Measurements from ENCODE around the gene C1RL.

Gene C1RL

GRCh38 chr12:7091660-7092228 lies 17.3 kb downstream of the C1RL start:
- no peak for DNase-seq

- DNase-seq, result no peak
Measured at GRCh38 chr12:7091171-7091570, 17.8 kb downstream of the C1RL start.

DNA sequence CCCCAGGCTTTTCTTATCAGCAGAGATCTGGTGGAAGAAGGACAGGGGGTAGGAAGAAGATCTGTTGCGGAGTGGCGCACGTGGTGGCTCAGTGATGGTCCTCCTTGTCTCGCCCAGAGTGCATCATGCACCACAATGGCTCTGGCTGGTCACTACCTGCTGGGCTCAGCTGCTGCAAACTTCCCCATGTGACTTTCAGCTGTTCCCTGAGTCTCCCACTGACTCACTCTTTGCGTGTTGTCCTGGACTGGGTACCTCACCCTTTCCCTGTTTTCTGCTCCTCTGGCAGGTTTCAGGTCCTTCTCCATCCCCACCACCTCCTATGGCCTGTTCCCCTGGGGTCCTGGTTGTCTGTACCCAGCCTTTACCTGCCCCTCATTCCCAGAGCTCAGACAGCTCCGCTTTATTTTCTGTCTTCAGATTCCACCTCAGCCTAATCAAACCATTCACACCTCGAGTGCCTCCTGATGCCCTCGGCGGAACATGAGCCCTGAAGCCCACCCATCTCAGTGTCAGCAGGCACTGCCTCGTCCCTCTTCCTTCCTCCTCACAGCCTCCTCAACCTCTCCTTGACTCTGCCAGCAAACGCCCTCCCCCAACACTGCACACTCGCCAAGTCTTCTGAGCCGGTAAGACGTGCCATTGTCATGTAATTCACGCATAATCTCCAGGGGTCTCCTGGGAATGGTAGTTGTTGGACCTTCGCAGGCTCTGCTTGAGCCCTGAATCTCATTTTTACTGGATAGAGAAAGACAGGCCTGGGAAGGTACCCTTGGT lies 18.6 kb downstream of the C1RL start:
- DNase-seq, result no peak

DNA sequence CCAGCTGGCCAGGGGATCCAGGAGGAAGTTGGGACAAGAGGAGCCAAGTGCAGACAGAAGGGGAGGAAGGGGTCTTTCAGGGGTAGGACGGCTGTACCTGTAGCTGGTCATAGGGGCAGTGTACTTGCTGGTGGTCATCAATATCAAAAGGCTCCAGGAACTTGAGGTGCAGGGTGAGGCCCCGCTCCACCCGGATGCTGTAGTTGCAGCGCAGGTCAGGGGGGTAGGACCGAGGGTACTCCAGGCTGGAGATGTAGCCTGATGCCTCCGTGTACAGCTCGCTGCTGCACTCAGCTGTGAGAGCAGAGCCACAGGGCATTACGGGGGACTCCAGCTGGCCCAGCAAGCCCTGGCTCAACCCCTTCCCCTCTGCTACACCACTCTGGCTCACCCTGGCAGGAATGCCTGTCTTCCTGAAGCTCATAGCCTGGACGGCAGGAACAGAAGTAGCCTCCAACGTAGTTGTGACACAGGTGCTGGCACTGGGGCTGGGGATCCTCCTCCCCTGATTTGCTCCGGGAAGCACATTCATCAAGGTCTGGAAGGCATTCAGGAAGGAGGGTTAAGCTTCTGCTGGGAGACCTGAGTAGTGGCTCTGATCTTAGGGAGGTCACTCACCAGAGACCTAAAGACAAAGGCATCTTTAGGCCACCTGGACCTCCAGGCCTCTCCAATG lies 19.7 kb downstream of the C1RL start:
- no peak for DNase-seq

- DNase-seq, result no peak
Measured at GRCh38 chr12:7083125-7083524, 25.9 kb downstream of the C1RL start.

GRCh38 chr12:7081037-7081436 lies 28.0 kb downstream of the C1RL start:
- DNase-seq, result no peak

DNA sequence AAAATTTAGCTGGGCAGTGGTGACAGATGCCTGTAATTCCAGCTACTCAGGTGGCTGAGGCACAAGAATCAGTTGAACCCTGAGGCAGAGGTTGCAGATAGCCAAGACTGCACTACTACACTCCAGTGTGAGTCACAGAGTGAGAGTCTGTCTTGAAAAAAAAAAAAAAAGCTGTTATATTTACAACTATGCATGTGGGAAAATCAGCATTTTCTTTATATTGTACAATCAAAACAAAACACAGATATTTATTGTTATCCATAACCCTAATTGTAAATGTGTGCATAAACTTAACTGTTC lies 29.2 kb downstream of the C1RL start:
- no peak for DNase-seq

GRCh38 chr12:7078163-7078562 lies 30.9 kb downstream of the C1RL start:
- DNase-seq, result no peak

GRCh38 chr12:7076493-7076892 lies 32.5 kb downstream of the C1RL start:
- no peak for DNase-seq

DNA sequence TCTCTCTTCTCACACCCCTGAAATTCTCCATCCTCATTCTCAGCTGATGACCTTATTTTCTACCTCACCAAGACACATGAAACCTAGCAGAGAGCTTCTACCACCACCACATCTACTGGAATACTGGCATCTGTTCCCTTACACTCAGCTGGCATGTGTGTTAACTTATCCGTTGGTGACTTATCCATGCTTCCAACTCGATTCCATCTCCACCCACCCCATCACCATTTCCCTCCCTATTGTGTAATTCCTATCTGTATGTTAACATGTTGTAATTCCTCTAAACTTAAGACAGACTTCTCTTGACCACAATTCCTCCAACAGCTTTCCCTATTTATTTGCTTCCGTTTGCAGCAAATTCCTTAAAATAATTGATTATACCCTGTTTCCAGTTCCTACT lies 33.1 kb downstream of the C1RL start:
- DNase-seq, result no peak

DNA sequence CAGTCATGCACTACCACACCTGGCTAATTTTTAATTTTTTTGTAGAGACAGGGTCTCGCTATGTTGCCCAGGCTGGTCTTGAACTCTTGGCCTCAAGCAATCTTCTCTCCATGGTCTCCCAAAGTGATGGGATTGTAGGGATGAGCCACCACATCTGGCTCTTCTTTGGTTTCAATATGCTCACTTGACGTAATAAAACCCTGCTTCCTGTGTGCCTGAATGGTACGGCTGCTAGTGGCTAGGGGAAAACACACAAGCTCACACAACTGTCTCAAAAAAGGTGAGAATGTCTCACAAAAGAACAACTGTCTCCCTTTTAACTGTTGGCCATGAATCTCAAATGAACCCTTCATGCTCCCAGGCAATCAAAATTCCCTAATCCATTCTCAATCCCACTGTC lies 33.5 kb downstream of the C1RL start:
- no peak for DNase-seq

DNA sequence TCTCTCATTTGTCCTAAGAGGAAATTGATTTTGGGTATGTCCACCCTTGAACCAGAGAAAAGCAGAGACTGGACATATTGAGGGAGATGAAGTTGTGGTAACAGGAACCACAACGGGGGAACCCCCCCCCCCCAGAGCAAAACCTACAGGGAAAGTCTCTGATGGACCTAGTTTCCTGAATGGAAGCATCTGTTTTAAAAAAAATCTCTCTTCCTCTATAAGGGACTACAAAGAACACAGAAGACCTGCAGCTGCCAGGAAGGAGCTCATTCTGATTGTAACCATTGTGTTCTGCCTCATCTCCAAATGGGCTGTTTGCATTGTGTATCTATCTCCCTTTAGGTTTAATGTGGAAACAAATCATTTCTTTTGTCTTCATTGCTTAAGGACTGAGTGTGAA lies 35.1 kb downstream of the C1RL start:
- no peak for DNase-seq

DNA sequence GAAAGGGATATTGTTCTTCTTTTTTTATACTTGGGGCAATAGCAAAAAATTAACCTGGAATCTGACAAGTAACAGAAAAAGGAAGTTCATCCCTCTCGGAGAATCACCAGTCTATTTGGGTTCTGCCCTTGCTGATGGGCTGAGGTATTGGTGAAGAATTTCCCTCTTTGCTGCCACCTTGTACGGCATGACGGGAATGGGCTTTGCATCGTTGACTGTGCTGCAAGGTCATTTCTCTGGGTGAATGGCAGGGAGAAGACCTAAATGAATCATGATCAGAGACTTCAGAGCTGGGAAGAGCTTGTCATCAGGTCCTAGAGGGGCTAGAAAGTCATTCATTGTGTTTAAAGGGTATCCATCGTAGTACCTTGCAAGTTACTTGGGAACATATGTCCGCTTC lies 36.5 kb downstream of the C1RL start:
- no peak for DNase-seq

DNA sequence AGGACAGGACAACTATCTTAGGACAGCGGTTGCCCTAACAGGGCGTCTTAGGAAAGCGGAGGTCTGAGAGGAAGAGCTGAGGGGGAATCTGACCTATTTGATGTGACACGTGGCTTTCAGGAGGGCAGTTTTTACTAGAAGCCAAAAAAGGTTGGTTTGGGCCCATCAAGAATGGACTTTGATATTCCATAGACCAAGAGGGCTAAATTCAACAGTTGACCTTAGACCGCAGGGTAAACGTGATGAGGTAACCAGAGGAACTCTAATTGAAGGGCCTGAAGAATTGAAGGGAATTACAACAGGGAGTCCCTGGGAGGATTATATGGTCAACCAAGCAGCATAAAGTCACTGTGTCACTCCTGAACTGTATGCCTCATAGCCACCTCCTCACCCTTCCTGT lies 37.0 kb downstream of the C1RL start:
- DNase-seq, result no peak

DNA sequence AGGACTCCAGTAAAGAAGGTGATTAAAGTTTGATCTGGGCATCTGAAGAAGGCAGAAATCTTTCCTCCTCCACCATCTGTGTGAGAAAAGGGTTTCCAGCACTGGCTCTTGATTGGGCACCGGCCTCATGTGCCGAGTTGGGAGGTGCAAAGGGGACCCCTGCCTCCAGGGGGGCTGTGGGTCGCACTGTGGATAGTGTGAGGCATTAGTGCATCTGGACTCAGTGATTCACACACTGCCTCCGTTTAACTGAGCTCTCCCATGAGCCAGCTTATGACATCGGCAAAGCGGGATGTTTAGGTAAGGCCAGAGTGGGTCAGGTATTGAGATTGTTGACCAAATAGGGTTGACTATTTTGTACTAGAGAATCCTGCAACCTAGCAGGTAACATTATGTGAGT lies 39.6 kb downstream of the C1RL start:
- no peak for DNase-seq

DNA sequence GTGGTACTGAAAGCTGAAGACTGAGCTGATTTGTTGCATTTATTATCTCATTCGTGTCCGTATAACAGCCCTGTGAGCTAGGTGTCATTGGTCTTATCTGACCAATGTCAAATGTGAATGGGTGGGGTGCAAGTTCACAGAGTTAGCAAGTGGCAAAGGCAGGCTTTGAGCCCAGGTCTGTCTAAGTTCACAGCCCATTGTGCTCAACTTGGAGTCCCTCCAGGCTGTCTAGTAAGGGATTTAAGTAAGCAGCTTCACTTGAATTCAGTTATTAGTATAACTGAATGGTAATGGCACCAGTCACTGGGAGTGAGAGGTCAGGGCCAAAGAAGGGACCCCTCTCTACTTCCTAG lies 40.0 kb downstream of the C1RL start:
- no peak for DNase-seq

DNA sequence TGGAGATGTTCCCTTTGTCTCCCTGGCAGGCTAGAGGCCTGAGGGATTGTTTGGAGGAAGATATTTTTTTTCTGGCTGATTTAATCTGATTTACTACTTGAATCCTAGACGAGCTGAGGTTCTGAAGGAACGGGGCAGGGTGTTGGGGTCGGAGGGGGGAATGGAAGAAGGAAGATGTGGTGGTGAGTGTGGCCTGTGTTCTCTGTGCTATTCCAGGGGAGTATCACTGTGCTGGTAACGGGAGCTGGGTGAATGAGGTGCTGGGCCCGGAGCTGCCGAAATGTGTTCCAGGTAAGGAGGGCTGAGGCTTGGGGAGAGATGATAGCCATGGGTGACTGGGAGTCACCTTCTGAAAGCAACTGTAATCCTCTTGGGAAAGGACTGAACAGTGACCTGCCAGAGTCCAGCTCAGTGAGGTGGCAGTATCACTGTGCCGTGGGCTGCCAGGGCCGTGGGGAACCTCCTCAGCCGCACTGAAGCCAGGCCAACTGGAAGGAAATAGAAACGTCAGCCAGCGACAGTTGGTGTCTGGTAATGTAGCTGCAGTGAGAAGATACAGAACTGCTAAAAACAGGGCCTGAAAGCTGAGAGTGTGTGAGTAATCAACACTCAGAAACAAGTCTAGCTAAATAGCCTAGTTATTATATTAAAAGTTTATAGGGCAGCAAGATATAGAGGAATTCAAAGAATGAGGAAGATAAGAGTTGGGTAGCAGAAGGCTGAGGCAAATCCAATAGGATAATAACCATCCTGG lies 40.6 kb downstream of the C1RL start:
- no peak for DNase-seq

GRCh38 chr12:7067096-7067495 lies 41.9 kb downstream of the C1RL start:
- no peak for DNase-seq

GRCh38 chr12:7066596-7066995 lies 42.4 kb downstream of the C1RL start:
- DNase-seq, result no peak

- no peak for DNase-seq
Measured at GRCh38 chr12:7065073-7065623, 43.9 kb downstream of the C1RL start.

- no peak for DNase-seq
Measured at GRCh38 chr12:7064516-7064915, 44.5 kb downstream of the C1RL start.

- no peak for DNase-seq
Measured at GRCh38 chr12:7061596-7061995, 47.4 kb downstream of the C1RL start.

DNA sequence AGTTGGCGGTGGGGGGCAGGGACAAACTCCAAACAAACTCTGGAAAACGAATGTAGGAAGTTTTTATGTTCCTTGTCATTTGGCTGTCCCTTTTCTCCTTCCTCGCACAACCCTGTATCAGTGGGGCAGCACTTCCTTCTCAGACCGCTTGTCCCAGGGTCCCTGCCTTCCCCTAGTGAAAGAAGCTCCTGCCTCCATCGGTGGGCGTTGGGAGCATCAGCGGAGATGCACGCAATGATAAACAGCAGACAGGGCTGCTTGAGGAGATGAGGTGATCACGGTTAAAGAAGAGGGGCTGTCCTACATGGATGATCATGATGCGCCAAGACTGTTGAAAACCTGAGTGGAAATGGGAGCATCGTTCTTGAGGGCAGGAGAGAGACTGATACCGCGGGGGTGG lies 47.9 kb downstream of the C1RL start:
- no peak for DNase-seq
